ENCODE measurements around the gene AIPL1.

GRCh38 chr17:6464446-6465041, 29.6 kb upstream of the AIPL1 start:
- no peak for TF ChIP-seq POLR2A (IDR thresholded peaks at IDR 0.05)
- no peak for TF ChIP-seq EP300 (IDR thresholded peaks at IDR 0.05)
- no peak for TF ChIP-seq POLR2AphosphoS5 (IDR thresholded peaks at IDR 0.05)
